AG10803 (cell line): ENCODE data around the gene HTR1B.
A peak's percentile ranks its signal among the peaks of the same experiment; 100 is the strongest.

ENCODE experiments used
- DNase-seq: peaks from one replicate; pipeline ENCODE4 v3.0.0; 2010; ENCODE audit warnings: low read depth
- H3K4me3 ChIP-seq: 2 replicates; pipeline ENCODE4 v1.5.1; 2011; ENCODE audit warnings: mild to moderate bottlenecking, low read length, control low read depth
- CTCF ChIP-seq: conservative IDR thresholded peaks from 2 replicates; pipeline ENCODE4 v1.5.1; 2011; ENCODE audit warnings: mild to moderate bottlenecking, low read length, control low read depth, inconsistent platforms

The HTR1B gene

DNA sequence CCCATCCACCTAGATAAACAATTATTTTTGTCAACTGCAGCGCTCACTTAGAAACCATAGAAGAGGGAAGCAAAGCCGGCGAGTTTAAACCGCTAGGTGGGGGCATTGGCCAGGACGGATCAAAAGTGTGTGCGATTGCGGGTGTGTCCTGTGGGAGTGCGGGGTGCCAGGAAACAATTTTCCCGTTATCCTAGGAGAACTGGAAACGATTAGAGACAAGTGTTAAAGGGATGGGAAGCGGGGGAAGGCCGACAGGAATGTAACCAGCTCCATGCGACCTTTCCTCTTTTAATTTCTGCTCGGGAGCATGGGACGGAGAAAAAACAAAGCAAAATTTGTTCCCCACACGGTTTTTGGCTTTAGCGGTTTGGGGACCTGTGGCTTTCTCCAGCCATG lies 2.8 kb upstream of the HTR1B start:
- H3K4me3 ChIP-seq, result peak overlapping the region; percentile 78
- DNase-seq, result peak; percentile 70
- peak; percentile 79 for TF ChIP-seq CTCF

DNA sequence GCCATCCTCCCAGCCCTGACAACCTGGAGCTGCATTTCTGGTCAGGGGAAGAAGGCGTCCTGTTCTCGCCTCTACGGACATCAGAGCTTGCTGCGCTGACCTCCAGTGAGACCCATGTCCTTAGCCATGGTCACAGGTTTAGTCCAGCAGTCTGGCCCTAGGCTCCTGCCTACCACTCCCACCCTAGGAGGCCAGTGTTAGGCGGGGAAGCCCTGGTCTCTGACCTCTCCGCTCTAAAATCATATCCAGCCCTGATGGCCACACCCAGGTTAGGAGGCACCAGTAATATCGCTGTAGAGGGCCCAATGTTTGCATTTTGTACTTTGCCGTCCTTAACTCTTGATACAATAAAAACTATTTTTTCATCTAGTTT lies 1.2 kb upstream of the HTR1B start:
- peak overlapping the region; percentile 49 for H3K4me3 ChIP-seq
- DNase-seq, result no peak
- TF ChIP-seq CTCF, result no peak

DNA sequence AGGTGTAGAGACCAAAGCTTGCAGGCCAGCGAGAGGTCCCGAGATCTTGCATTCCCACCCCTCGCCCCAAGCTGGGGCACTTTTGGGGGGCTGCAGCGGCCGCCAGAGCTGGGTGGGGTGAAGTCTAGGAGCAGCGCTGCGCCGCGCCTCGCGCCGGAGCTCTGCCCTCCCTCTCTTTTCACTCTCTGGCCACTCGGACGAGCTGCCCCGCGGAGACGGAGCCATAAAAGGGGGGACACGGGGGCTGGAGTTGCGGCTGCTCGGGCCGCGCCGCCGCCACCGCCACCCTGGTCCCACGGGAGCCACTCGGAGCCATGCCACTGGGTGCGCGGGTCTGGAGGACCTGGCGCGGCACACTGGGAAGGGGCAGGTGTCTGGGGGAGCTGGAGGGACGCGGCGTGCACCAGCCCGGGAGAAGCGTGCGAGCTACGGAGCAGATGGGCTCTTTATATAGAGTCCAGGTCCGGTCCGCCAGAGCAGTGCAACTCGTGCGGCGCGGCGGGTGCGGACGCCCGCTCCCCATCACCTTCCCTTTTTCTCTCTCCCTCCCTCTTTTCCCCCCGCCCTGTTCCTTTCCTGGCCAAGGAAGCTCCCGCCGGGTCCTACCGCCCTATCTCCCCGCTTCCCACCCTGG lies 687 bp upstream of the HTR1B start:
- peak overlapping the region; percentile 49 for H3K4me3 ChIP-seq
- no peak for TF ChIP-seq CTCF
- DNase-seq, result no peak

DNA sequence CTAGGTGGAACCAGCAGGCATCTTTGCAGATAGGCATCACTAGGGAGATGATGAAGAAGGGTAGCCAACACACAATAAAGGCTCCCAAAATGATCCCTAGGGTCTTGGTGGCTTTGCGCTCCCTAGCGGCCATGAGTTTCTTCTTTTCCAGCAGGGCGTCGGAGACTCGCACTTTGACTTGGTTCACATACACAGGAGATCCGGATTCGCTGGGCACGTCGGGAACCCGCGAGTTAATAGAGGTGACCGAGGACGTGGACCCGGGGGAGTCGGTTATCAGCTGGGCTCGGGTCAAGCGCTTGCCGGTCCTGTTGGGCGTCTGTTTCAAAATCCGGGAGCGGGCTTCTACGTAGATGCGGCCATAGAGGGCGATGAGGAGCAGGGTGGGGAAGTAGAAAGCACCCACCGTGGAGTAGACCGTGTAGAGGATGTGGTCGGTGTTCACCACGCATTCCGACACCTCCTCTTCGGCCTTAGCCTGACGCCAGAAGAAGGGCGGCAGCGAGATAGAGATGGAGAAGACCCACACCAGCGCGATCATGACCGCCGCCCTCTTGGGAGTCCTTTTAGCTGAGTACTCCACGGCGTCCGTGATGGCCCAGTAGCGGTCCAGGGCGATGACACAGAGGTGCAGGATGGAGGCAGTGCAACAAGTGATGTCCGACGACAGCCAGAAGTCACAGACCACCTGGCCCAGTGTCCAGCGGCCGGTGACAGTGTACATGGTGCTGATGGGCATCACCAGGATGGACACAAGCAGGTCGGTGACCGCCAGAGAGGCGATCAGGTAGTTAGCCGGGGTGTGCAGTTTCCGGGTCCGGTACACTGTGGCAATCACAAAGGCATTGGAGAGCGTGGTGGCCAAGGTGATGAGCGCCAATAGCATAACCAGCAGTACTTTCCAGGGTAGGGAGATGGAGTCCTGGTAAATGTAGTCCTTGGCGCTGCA lies 658 bp downstream of the HTR1B start:
- peak overlapping the region; percentile 49 for H3K4me3 ChIP-seq
- no peak for DNase-seq
- peak; percentile 18 for TF ChIP-seq CTCF

- no peak overlapping the region for H3K4me3 ChIP-seq
- DNase-seq, result no peak
These were observed 1.5 kb downstream of the HTR1B start for GRCh38 chr6:77461796-77462195.

DNA sequence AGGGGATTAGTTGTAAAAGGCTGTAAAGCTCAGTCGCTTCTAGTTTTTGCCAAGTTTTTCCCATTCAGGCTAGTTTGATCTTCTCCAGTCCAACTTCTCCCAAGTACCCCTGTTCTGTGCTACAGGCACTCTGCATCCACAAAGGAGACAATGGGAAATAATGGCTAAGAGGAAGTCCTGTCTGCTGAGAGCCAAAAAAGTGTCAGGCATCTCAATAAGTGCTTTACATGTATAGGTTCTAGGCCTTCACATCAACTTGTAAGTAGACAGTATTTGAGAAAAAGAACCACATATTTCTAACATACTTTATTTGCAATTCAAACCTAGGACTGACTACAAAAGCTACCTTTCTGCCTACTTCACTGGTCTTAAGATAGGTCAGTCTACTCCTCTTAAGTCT lies 4.9 kb downstream of the HTR1B start:
- DNase-seq, result no peak
- H3K4me3 ChIP-seq, result no peak overlapping the region
- no peak for TF ChIP-seq CTCF

More at GRCh38 chr6:77461796-77462195, 1.5 kb downstream of the HTR1B start:
- TF ChIP-seq CTCF, result no peak
